ENCODE data around the gene GOLGA8J. TPM values are rescaled to one million over a fixed set of nuclear protein-coding genes. Genes with fewer than 3 reads are reported as not detected.
"Not testable (repeated sequence)": the region's sequence is repeated elsewhere in the genome, so short reads cannot be mapped to it uniquely, and the experiment has no call there.

The GOLGA8J gene
- total and polyA plus RNA-seq, 8 donors, result not detected

DNA sequence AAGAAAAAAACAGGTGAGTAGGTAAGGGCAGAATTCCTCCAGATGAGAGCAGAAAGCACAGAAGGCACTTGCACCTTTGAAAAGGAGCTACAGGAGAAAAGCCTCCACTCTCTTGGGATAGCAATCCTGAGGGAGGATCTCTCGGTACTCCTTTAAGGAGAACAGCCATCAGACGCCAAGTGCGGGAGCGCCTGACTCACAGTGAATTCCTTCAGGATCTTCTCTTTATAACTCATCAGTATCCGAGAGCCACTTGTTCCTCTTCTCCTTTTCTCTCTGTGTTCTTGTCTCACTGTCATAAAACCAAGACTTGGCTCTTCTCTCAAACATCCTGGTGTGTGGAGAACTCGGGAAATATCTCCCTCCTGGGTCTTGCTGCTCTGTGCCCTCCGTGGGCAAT is 10.1 kb upstream of the GOLGA8J start:
- intact Hi-C loops (cut with DNase I; ENCODE audit: low total_unique reads), result loop anchor here (5.0 kb wide), 1 partner anchor 405 kb away; no protein-coding TSS in a partner anchor
- TF ChIP-seq EP300 (IDR thresholded peaks at IDR 0.05) (no peak), POLR2A (IDR thresholded peaks at IDR 0.05) (no peak), POLR2AphosphoS5 (IDR thresholded peaks at IDR 0.05) (no peak)
- TF ChIP-seq, protein P1, sequence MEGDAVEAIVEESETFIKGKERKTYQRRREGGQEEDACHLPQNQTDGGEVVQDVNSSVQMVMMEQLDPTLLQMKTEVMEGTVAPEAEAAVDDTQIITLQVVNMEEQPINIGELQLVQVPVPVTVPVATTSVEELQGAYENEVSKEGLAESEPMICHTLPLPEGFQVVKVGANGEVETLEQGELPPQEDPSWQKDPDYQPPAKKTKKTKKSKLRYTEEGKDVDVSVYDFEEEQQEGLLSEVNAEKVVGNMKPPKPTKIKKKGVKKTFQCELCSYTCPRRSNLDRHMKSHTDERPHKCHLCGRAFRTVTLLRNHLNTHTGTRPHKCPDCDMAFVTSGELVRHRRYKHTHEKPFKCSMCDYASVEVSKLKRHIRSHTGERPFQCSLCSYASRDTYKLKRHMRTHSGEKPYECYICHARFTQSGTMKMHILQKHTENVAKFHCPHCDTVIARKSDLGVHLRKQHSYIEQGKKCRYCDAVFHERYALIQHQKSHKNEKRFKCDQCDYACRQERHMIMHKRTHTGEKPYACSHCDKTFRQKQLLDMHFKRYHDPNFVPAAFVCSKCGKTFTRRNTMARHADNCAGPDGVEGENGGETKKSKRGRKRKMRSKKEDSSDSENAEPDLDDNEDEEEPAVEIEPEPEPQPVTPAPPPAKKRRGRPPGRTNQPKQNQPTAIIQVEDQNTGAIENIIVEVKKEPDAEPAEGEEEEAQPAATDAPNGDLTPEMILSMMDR (IDR thresholded peaks at IDR 0.05), result no peak
- H3K27me3 ChIP-seq, result peaks cover 0 to 10% (median 0%) of the 10 kb centered on the region in 3 donors
- WGBS, 5 donors, result 68 to 78% (median 71%) methylated on average over 7 of the region's 7 CpGs
- DNase-seq, result no peak
- H3K9me3 ChIP-seq, result no peaks in the 10 kb centered on the region
- peaks cover 0 to 4% (median 0%) of the 10 kb centered on the region in 4 donors for H3K4me1 ChIP-seq
- no peaks in the 10 kb centered on the region for H3K36me3 ChIP-seq
- no peak overlapping the region for H3K27ac ChIP-seq
- H3K4me3 ChIP-seq, result no peak overlapping the region

DNA sequence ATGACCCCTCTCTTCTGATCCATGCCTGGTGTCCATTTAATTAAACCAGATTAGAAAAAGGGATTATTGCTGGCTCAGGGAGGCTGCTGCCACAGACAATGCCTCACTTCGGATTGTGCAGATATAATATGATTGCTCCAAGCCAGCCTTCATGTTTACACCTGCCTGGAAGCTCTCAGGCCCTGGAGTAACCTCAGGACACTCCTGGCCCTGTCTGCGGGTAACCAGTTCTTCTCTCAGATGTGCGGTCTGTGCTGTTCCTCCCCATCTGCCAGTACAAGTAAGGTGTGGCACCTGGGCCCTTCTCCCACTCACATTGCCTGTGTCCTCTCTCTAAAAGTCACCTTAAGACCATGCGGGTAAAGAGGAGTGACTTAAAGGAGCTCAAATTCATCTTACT is 8.8 kb upstream of the GOLGA8J start:
- TF ChIP-seq, protein P1 (IDR thresholded peaks at IDR 0.05), result no peak
- 58 to 85% (median 72%) methylated on average over 4 of the region's 4 CpGs for WGBS, 5 donors
- H3K36me3 ChIP-seq, result no peaks in the 10 kb centered on the region
- H3K27me3 ChIP-seq, result peaks cover 0 to 10% (median 0%) of the 10 kb centered on the region in 3 donors
- intact Hi-C loops (cut with DNase I; ENCODE audit: low total_unique reads), result loop anchor here (5.0 kb wide), 1 partner anchor 407 kb away; no protein-coding TSS in a partner anchor
- no peak overlapping the region for H3K27ac ChIP-seq
- DNase-seq, result no peak
- peaks cover 0 to 4% (median 0%) of the 10 kb centered on the region in 4 donors for H3K4me1 ChIP-seq
- H3K4me3 ChIP-seq, result no peak overlapping the region
- no peaks in the 10 kb centered on the region for H3K9me3 ChIP-seq

DNA sequence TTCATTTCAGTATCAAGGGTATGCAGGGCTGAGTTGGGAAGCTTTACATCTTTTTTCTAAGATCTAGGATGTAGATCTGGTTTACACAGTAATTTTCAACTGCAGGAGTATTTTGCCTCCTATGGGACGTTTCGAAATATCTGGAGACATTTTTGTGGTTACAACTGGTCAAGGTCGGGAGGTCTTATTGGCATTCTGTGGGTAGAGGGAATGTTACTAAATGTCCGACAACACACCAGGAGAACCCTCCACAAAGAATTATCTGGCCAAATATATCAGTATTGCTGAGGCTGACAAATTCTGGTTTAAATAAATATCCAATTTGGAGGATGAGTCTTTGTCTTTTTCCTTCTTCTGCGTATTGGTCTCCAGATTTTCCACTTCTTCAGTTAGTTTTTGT is 1.9 kb upstream of the GOLGA8J start:
- H3K36me3 ChIP-seq; DNase-seq; H3K27ac ChIP-seq; H3K4me1 ChIP-seq; intact Hi-C loops (cut with DNase I; ENCODE audit: low total_unique reads); H3K4me3 ChIP-seq; H3K27me3 ChIP-seq; H3K9me3 ChIP-seq: not testable (repeated sequence)
- 64 to 74% (median 69%) methylated on average over 5 of the region's 5 CpGs for WGBS, 5 donors

DNA sequence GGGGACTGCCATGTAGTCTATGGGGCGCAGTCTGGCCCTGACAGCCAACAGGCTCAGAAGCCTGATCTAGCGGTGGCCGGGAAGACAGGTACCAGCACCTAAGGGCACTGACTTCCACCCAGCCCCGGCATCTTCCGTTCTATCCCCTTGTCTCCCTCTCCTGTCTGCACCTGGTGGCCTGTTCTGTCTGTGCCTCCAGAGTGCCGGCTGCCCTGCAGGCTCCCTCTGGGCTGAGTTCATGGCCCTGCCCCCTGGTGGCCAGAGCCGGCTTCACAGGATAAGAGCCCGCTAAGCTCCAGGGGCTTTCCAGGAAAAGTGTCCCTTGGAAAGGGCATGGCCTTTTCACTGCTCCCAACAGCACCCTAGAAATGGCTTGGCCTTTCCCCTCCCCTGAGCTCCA is 15.1 kb downstream of the GOLGA8J start:
- H3K4me1 ChIP-seq; H3K36me3 ChIP-seq; H3K27ac ChIP-seq; DNase-seq; intact Hi-C loops (cut with DNase I; ENCODE audit: low total_unique reads); H3K9me3 ChIP-seq; H3K4me3 ChIP-seq; H3K27me3 ChIP-seq: not testable (repeated sequence)
- no CpG with 5 or more reads among the region's 8 CpGs for WGBS, 5 donors

DNA sequence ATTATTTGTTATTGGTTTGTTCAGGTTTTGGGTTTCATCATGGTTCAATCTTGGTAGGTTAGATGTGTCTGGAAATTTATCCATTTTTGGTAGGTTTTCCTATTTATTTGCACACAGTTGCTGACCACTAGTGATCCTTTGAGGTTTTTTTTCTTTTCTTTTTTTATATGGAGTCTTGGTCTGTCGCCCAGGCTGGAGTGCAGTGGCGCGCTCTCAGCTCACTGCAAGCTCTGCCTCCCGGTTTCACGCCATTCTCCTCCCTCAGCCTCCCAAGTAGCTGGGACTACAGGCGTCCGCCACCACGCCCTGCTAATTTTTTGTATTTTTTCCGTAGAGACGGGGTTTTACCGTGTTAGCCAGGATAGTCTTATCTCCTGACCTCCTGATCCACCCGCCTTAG is 20.1 kb downstream of the GOLGA8J start:
- H3K4me3 ChIP-seq; H3K4me1 ChIP-seq; H3K27ac ChIP-seq; H3K9me3 ChIP-seq; H3K27me3 ChIP-seq; intact Hi-C loops (cut with DNase I; ENCODE audit: low total_unique reads); H3K36me3 ChIP-seq; DNase-seq: not testable (repeated sequence)
- no CpG with 5 or more reads among the region's 12 CpGs for WGBS, 5 donors

DNA sequence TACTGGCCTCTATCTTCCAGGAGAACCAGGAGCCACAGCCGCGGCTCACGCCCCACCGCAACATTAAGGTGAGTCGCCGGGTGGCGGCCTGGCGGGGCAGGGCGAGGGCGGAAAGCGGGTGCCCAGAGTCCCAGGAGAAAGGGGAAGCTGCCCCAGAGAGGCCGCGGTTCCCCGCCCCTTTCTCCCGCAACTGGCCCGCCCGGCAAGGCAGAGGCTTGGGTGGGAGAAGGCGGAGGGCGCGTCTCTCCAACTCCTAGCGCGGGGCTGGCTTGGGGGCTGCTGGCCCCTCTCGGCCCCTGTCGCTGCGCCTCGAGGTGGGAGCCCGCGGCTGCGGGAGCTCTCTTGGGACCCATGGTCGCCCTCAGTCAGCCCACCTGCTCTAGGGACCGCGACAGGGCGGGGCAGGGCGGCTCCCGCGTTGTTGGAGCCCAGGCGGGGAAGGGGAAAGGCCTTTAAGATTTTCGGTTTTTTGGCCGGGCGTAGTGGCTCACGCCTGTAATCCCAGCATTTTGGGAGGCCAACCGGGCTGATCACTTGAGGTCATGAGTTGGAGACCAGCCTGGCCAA is 21.3 kb downstream of the GOLGA8J start:
- H3K36me3 ChIP-seq; H3K4me1 ChIP-seq; H3K9me3 ChIP-seq; DNase-seq; H3K27ac ChIP-seq; H3K27me3 ChIP-seq; intact Hi-C loops (cut with DNase I; ENCODE audit: low total_unique reads): not testable (repeated sequence)
- peak overlapping the region in 2 of 4 donors; percentile 13 to 18 for H3K4me3 ChIP-seq
- 4 to 6% (median 4%) methylated on average over 6 to 19 of the region's 42 CpGs; no CpG with 5 or more reads in 2 of the 5 donors for WGBS, 5 donors

DNA sequence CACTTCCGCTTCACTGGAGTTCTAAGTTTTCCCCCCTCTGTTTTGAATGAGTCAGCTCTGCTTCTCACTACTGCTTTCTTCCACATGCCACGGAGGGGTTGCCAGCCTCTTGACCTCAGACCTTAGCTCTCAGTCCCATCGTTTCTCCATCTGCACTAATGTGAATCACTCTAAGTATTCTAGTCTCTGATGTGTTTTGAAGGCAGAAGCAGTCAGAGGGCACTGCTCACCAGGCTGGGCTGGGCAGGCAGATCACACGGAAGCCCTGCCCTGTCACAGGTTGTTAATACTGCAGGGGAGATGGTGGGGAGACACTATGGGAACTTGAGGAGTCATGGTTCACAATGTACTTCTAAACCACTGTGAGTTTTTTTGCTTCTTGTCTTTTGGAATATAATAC is 27.8 kb downstream of the GOLGA8J start:
- H3K4me1 ChIP-seq; H3K27me3 ChIP-seq; DNase-seq; H3K9me3 ChIP-seq; H3K4me3 ChIP-seq; H3K36me3 ChIP-seq; intact Hi-C loops (cut with DNase I; ENCODE audit: low total_unique reads); H3K27ac ChIP-seq: not testable (repeated sequence)
- no CpG with 5 or more reads among the region's 4 CpGs for WGBS, 5 donors

DNA sequence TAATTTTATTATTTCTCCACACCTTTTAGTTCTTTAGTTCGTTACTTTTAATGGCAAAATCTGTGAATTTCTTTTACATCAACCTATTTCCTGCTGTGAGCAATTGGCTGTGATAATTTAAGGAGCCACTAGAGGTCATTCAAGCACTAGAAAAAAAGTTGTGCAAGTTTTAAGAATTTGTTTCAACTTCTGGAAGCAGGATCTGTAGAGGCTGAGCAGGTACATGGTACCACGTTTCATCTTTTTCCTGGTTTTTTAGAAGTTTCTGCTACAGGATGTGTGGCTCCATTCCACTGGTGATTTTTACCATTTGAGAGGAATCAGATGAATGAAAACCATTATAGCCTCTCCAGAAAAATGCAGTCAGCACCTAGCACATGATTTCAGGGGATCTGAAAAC is 47.3 kb downstream of the GOLGA8J start:
- intact Hi-C loops (cut with DNase I; ENCODE audit: low total_unique reads); H3K4me3 ChIP-seq; H3K36me3 ChIP-seq; H3K27ac ChIP-seq; H3K4me1 ChIP-seq; H3K27me3 ChIP-seq; H3K9me3 ChIP-seq: not testable (repeated sequence)
- DNase-seq, result peak in 1 of 2 donors; percentile 10
- WGBS, 5 donors, result 0 to 4% (median 0%) methylated on average over 1 of the region's 2 CpGs

DNA sequence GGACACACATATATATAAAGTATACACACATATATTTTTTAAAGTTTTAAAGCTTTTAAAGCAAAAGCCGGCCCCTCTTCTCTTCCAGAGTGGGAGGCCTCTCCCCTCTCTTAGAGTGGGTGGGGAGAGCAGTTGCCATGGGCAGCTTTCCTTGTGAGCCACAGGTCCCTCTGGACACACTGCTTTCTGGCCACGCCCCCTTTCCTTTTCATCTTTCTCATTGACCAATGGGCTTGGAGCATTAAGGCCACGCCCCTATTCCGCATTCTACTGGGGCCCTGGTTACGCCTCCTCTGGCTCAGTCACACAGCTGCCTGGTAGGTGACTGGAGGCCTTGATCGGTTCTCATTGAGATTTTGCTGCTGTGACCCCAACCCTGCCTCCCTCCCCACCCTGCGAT is 52.0 kb downstream of the GOLGA8J start, which contains the start of gene GOLGA8T:
GOLGA8T (plus strand) TSS at position 301 of the 400 bp plus-strand sequence; CDS start at position 399, 98 bp downstream.
- H3K4me1 ChIP-seq; H3K27ac ChIP-seq; H3K36me3 ChIP-seq; intact Hi-C loops (cut with DNase I; ENCODE audit: low total_unique reads); H3K27me3 ChIP-seq; H3K4me3 ChIP-seq; DNase-seq; H3K9me3 ChIP-seq: not testable (repeated sequence)
- WGBS, 5 donors, result no CpG with 5 or more reads among the region's 7 CpGs
